Measurements from ENCODE around the gene BRAT1.
A peak's percentile ranks its signal among the peaks of the same experiment; 100 is the strongest.
"Not testable (repeated sequence)": the region's sequence is repeated elsewhere in the genome, so short reads cannot be mapped to it uniquely, and the experiment has no call there.

The BRAT1 gene

GRCh38 chr7:2555121-2556052 is at the start of gene BRAT1:
Gene BRAT1 (minus strand): TSS chr7:2555524. CDS start chr7:2554431, 1,093 bp downstream.
- peak; percentile 93 to 94 for DNase-seq

- DNase-seq = no peak
These were observed 49.4 kb upstream of the BRAT1 start for GRCh38 chr7:2604608-2605174.

GRCh38 chr7:2603044-2603965 is 48.0 kb upstream of the BRAT1 start:
- no peak for DNase-seq

- DNase-seq = peak in 1 of 2 donors; percentile 20
These were observed 47.2 kb upstream of the BRAT1 start for GRCh38 chr7:2602406-2603043.

- DNase-seq = no peak
These were observed 46.6 kb upstream of the BRAT1 start for GRCh38 chr7:2601907-2602306.

- DNase-seq = no peak
These were observed 45.7 kb upstream of the BRAT1 start for GRCh38 chr7:2601065-2601464.

GRCh38 chr7:2598154-2598823 is 43.0 kb upstream of the BRAT1 start:
- DNase-seq = no peak

GRCh38 chr7:2597273-2597640 is 41.9 kb upstream of the BRAT1 start:
- DNase-seq = no peak

- no peak for DNase-seq
These were observed 41.3 kb upstream of the BRAT1 start for GRCh38 chr7:2596464-2597272.

GRCh38 chr7:2595258-2595860 is 40.0 kb upstream of the BRAT1 start:
- DNase-seq = no peak

GRCh38 chr7:2594599-2594998 is 39.3 kb upstream of the BRAT1 start:
- no peak for DNase-seq

- no peak for DNase-seq
These were observed 37.9 kb upstream of the BRAT1 start for GRCh38 chr7:2593036-2593727.

GRCh38 chr7:2592375-2592865 is 37.1 kb upstream of the BRAT1 start:
- DNase-seq = no peak

GRCh38 chr7:2589941-2590340 is 34.6 kb upstream of the BRAT1 start:
- not testable (repeated sequence) for DNase-seq

- DNase-seq = no peak
These were observed 34.0 kb upstream of the BRAT1 start for GRCh38 chr7:2589341-2589740.

- DNase-seq = no peak
These were observed 32.5 kb upstream of the BRAT1 start for GRCh38 chr7:2587778-2588177.

- DNase-seq = no peak
These were observed 31.8 kb upstream of the BRAT1 start for GRCh38 chr7:2587134-2587533.

- no peak for DNase-seq
These were observed 31.1 kb upstream of the BRAT1 start for GRCh38 chr7:2586326-2587020.

GRCh38 chr7:2585446-2585845 is 30.1 kb upstream of the BRAT1 start:
- no peak for DNase-seq

Measured in CD4-positive, alpha-beta T cell treated with Interleukin-4 for 1 hour (primary cell).